ENCODE data around the gene GPC4. TPM values are rescaled to one million over a fixed set of nuclear protein-coding genes. Genes with fewer than 3 reads are reported as not detected.

GPC4 gene
- polyA plus RNA-seq, 4 donors = 1.3 to 15.3 (median 6.1) TPM

DNA sequence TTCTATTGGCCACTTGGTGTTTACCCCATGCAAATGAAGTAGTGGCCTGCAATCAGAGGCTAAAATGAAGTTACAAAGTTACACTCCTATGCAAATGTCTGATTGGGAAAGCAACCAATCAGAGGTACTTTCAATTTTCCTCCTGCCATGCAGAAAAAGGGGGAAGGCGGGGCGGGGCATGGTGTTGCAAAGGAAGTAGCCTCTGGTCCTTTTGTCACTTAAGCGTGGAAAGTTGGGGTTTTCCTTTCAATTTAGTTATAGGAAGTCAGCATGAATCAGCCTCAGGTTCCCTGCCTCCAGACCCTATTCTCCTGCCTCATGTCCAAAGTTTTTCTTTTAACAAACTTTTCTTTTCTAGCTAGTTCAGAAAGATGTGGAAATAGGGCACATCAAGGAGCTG lies 69.3 kb downstream of the GPC4 start:
- FAIRE-seq = no peak
- Histone ChIP-seq H3K4me3 (ENCODE audit: low read depth in 1 of 3, low read length in 3 of 3) (no peak overlapping the region), H3K36me3 (ENCODE audit: control insufficient read depth in 3 of 3, insufficient read depth in 2 of 3, low read depth in 1 of 3, low read length in 3 of 3) (no peaks in the 10 kb centered on the region), H3K9me3 (ENCODE audit: control insufficient read depth in 2 of 2, insufficient read depth in 1 of 2, low read depth in 1 of 2, low read length in 1 of 2) (no peaks in the 10 kb centered on the region), H3K27me3 (ENCODE audit: control insufficient read depth in 3 of 3, insufficient read depth in 3 of 3, low read length in 3 of 3) (no peaks in the 10 kb centered on the region), H3K4me1 (ENCODE audit: control insufficient read depth in 3 of 3, insufficient read depth in 2 of 3, low read depth in 1 of 3, low read length in 2 of 3) (no peaks in the 10 kb centered on the region), H3K27ac (ENCODE audit: low read depth in 1 of 3, low read length in 2 of 3) (no peak overlapping the region)
- WGBS, 3 donors = 71 to 96% (median 92%) methylated on average over 3 of the region's 3 CpGs
- no peak for DNase-seq

DNA sequence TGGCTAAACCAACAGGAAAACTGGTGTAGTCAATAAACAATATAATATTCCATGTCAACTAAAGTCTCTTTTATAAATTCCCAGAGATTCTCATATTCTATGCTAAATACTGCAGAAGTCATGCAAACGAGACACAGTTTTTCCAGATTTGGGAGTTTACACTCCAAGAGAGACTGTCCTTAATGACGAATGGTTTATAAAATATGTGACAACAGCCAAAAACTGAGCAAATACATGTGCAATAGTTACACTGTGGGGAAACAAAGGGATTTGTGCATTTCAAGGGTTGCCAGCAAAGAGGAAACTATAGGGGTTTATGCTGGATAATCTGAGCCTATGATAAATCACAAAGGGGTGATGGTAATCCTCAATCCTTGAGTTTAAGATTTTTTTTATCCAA lies 75.7 kb downstream of the GPC4 start:
- FAIRE-seq = no peak
- no peak overlapping the region for H3K27ac ChIP-seq (ENCODE audit: low read depth in 1 of 3, low read length in 2 of 3)
- no peak overlapping the region for H3K4me3 ChIP-seq (ENCODE audit: low read depth in 1 of 3, low read length in 3 of 3)
- 64 to 81% (median 74%) methylated on average over 2 of the region's 2 CpGs for WGBS, 3 donors
- no peaks in the 10 kb centered on the region for H3K9me3 ChIP-seq (ENCODE audit: control insufficient read depth in 2 of 2, insufficient read depth in 1 of 2, low read depth in 1 of 2, low read length in 1 of 2)
- no peaks in the 10 kb centered on the region for H3K27me3 ChIP-seq (ENCODE audit: control insufficient read depth in 3 of 3, insufficient read depth in 3 of 3, low read length in 3 of 3)
- H3K36me3 ChIP-seq (ENCODE audit: control insufficient read depth in 3 of 3, insufficient read depth in 2 of 3, low read depth in 1 of 3, low read length in 3 of 3) = no peaks in the 10 kb centered on the region
- no peak for DNase-seq
- no peaks in the 10 kb centered on the region for H3K4me1 ChIP-seq (ENCODE audit: control insufficient read depth in 3 of 3, insufficient read depth in 2 of 3, low read depth in 1 of 3, low read length in 2 of 3)

DNA sequence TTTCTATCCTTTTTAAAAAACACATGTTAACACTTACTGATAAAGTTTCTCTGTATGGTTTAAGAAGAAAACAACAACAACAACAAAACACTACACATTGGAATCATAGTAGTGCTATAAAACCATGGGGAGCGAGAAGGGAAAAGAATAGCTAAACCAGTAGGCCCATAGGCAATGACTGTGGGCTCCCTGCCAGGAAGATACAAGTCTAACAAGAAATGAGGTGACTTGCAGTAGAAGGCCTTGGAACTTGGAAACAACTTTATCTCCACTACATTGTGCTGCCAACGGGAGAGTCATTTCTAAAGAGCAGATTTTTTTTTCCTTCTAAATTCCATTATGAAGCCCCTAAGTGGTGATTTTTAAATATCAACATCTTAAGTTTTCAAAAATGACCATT lies 78.0 kb downstream of the GPC4 start:
- Histone ChIP-seq H3K4me1 (ENCODE audit: control insufficient read depth in 3 of 3, insufficient read depth in 2 of 3, low read depth in 1 of 3, low read length in 2 of 3) (no peaks in the 10 kb centered on the region), H3K27ac (ENCODE audit: low read depth in 1 of 3, low read length in 2 of 3) (no peak overlapping the region), H3K4me3 (ENCODE audit: low read depth in 1 of 3, low read length in 3 of 3) (no peak overlapping the region), H3K27me3 (ENCODE audit: control insufficient read depth in 3 of 3, insufficient read depth in 3 of 3, low read length in 3 of 3) (no peaks in the 10 kb centered on the region), H3K9me3 (ENCODE audit: control insufficient read depth in 2 of 2, insufficient read depth in 1 of 2, low read depth in 1 of 2, low read length in 1 of 2) (no peaks in the 10 kb centered on the region), H3K36me3 (ENCODE audit: control insufficient read depth in 3 of 3, insufficient read depth in 2 of 3, low read depth in 1 of 3, low read length in 3 of 3) (no peaks in the 10 kb centered on the region)
- WGBS, 3 donors = 5 to 46% (median 24%) methylated on average over 2 of the region's 2 CpGs
- DNase-seq (peak; percentile 42 to 72), FAIRE-seq (peak; percentile 82)

DNA sequence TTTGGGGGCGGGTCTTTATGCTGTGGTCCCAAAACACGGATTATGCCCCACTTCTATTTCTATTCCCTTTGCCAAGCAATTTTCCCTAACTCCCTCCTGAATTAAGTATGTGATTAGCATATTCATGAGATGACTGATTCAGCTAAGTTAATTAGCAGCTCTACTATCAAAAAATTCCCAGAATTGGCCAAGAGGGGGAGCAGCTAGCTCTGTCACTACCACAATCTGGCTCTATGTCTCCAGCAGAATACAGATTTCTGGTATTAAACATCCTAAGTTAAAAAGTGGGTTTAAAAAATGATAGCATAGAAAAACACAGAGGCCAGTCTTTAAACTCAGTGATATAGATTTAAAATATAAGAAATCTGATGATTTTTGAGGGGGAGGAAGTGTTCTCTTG lies 80.3 kb downstream of the GPC4 start:
- DNase-seq (peak; percentile 31 to 48), FAIRE-seq (no peak)
- Histone ChIP-seq H3K27me3 (ENCODE audit: control insufficient read depth in 3 of 3, insufficient read depth in 3 of 3, low read length in 3 of 3) (no peaks in the 10 kb centered on the region), H3K4me3 (ENCODE audit: low read depth in 1 of 3, low read length in 3 of 3) (no peak overlapping the region), H3K36me3 (ENCODE audit: control insufficient read depth in 3 of 3, insufficient read depth in 2 of 3, low read depth in 1 of 3, low read length in 3 of 3) (no peaks in the 10 kb centered on the region), H3K4me1 (ENCODE audit: control insufficient read depth in 3 of 3, insufficient read depth in 2 of 3, low read depth in 1 of 3, low read length in 2 of 3) (no peaks in the 10 kb centered on the region), H3K27ac (ENCODE audit: low read depth in 1 of 3, low read length in 2 of 3) (no peak overlapping the region), H3K9me3 (ENCODE audit: control insufficient read depth in 2 of 2, insufficient read depth in 1 of 2, low read depth in 1 of 2, low read length in 1 of 2) (no peaks in the 10 kb centered on the region)
- WGBS, 3 donors = 42 to 69% (median 56%) methylated on average over 2 of the region's 2 CpGs

DNA sequence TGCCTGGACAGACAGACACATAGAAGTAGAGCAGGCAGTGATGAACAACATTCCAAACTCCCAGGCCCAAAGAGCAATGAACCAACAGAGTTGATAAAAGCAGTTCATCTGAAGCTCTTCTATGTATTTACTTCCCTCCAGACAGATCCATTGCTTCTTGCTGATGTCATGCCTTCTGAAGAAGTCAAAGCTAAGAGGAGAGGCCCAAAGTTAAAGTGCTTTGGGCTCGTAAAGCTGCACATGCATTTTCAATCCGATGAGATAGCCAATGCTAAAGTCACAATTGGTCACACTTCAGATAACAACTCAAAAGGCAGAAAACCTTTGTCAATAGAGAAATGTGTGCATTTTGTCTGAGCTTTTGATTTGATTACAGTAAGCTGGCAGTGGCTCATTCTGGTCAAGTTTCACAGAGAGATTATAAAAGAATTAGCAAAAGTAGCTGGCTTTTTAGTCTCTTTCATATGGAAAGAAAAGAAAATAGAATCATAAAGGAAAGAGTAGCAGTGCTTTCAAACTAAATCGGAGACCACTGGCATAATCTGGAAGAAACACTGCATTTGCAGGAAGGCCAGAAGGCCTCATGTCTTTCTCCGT lies 82.0 kb downstream of the GPC4 start:
- FAIRE-seq (no peak), DNase-seq (no peak)
- Histone ChIP-seq H3K9me3 (ENCODE audit: control insufficient read depth in 2 of 2, insufficient read depth in 1 of 2, low read depth in 1 of 2, low read length in 1 of 2) (no peaks in the 10 kb centered on the region), H3K4me3 (ENCODE audit: low read depth in 1 of 3, low read length in 3 of 3) (no peak overlapping the region), H3K4me1 (ENCODE audit: control insufficient read depth in 3 of 3, insufficient read depth in 2 of 3, low read depth in 1 of 3, low read length in 2 of 3) (no peaks in the 10 kb centered on the region), H3K27me3 (ENCODE audit: control insufficient read depth in 3 of 3, insufficient read depth in 3 of 3, low read length in 3 of 3) (no peaks in the 10 kb centered on the region), H3K36me3 (ENCODE audit: control insufficient read depth in 3 of 3, insufficient read depth in 2 of 3, low read depth in 1 of 3, low read length in 3 of 3) (no peaks in the 10 kb centered on the region), H3K27ac (ENCODE audit: low read depth in 1 of 3, low read length in 2 of 3) (no peak overlapping the region)
- 72 to 77% (median 76%) methylated on average over 4 of the region's 4 CpGs for WGBS, 3 donors

DNA sequence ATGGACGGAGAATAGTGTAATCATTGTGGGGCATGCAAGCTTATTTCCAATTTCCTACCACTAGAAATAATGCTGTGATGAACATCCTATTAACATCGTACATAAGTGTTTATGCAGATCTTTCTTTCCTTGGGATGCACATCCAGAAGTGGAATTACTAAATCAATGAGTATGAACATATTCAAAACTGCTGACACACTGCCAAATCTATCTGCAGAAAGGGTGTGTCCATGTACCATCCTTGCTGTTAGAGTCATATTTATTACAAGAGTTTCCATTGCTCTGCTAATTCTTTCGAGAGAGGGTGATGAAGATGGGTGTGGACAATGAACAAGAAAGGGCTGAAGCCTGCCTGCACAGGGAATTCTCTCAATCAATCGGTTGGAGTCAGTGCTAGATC lies 82.6 kb downstream of the GPC4 start:
- FAIRE-seq (no peak), DNase-seq (no peak)
- Histone ChIP-seq H3K27me3 (ENCODE audit: control insufficient read depth in 3 of 3, insufficient read depth in 3 of 3, low read length in 3 of 3) (no peaks in the 10 kb centered on the region), H3K9me3 (ENCODE audit: control insufficient read depth in 2 of 2, insufficient read depth in 1 of 2, low read depth in 1 of 2, low read length in 1 of 2) (no peaks in the 10 kb centered on the region), H3K27ac (ENCODE audit: low read depth in 1 of 3, low read length in 2 of 3) (no peak overlapping the region), H3K4me3 (ENCODE audit: low read depth in 1 of 3, low read length in 3 of 3) (no peak overlapping the region), H3K36me3 (ENCODE audit: control insufficient read depth in 3 of 3, insufficient read depth in 2 of 3, low read depth in 1 of 3, low read length in 3 of 3) (no peaks in the 10 kb centered on the region), H3K4me1 (ENCODE audit: control insufficient read depth in 3 of 3, insufficient read depth in 2 of 3, low read depth in 1 of 3, low read length in 2 of 3) (no peaks in the 10 kb centered on the region)
- 70 to 82% (median 74%) methylated on average over 4 of the region's 4 CpGs for WGBS, 3 donors

DNA sequence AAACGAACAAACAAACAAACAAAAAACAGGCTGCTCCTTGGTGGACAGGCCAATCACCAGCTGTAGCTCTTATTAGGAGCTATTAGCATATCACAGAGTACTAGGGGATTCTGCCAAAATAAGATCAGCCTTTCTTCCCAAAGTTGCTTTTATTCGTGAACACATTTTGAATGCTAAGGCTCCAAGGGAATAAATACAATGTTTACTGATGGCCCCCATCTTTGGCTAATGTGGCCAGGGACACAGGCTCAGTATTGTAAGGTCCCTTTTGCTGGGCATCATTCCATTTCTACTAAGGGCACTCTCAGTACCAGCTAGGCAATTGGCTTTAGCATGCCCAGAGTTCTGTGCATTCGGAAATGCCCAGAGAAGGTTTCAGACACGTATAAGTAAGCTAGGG lies 84.3 kb downstream of the GPC4 start:
- Histone ChIP-seq H3K4me3 (ENCODE audit: low read depth in 1 of 3, low read length in 3 of 3) (no peak overlapping the region), H3K4me1 (ENCODE audit: control insufficient read depth in 3 of 3, insufficient read depth in 2 of 3, low read depth in 1 of 3, low read length in 2 of 3) (no peaks in the 10 kb centered on the region), H3K9me3 (ENCODE audit: control insufficient read depth in 2 of 2, insufficient read depth in 1 of 2, low read depth in 1 of 2, low read length in 1 of 2) (no peaks in the 10 kb centered on the region), H3K27me3 (ENCODE audit: control insufficient read depth in 3 of 3, insufficient read depth in 3 of 3, low read length in 3 of 3) (no peaks in the 10 kb centered on the region), H3K27ac (ENCODE audit: low read depth in 1 of 3, low read length in 2 of 3) (no peak overlapping the region), H3K36me3 (ENCODE audit: control insufficient read depth in 3 of 3, insufficient read depth in 2 of 3, low read depth in 1 of 3, low read length in 3 of 3) (no peaks in the 10 kb centered on the region)
- no peak for DNase-seq
- no peak for FAIRE-seq
- 75 to 97% (median 86%) methylated on average over 3 to 4 of the region's 4 CpGs for WGBS, 3 donors

DNA sequence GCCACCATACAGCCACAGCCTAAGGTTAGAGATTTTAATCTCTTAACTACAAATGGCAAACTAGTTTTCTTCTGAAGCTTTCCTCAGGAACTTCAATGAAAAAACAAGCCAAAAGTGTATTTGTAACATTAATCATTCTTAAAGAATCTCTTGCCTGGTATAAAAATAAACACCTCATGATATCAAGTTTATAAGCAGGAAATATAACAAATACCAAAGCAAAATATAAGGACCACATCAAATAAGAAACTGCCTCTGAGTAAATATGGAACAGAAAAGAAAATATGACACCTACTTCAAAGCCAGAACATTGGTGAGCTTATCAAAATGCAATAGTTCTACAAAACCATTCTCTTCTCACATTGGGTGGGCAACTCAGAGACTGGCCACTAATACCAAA lies 89.9 kb downstream of the GPC4 start:
- DNase-seq (no peak), FAIRE-seq (no peak)
- Histone ChIP-seq H3K9me3 (ENCODE audit: control insufficient read depth in 2 of 2, insufficient read depth in 1 of 2, low read depth in 1 of 2, low read length in 1 of 2) (no peaks in the 10 kb centered on the region), H3K36me3 (ENCODE audit: control insufficient read depth in 3 of 3, insufficient read depth in 2 of 3, low read depth in 1 of 3, low read length in 3 of 3) (no peaks in the 10 kb centered on the region), H3K27me3 (ENCODE audit: control insufficient read depth in 3 of 3, insufficient read depth in 3 of 3, low read length in 3 of 3) (no peaks in the 10 kb centered on the region), H3K4me3 (ENCODE audit: low read depth in 1 of 3, low read length in 3 of 3) (no peak overlapping the region), H3K4me1 (ENCODE audit: control insufficient read depth in 3 of 3, insufficient read depth in 2 of 3, low read depth in 1 of 3, low read length in 2 of 3) (no peaks in the 10 kb centered on the region), H3K27ac (ENCODE audit: low read depth in 1 of 3, low read length in 2 of 3) (no peak overlapping the region)

DNA sequence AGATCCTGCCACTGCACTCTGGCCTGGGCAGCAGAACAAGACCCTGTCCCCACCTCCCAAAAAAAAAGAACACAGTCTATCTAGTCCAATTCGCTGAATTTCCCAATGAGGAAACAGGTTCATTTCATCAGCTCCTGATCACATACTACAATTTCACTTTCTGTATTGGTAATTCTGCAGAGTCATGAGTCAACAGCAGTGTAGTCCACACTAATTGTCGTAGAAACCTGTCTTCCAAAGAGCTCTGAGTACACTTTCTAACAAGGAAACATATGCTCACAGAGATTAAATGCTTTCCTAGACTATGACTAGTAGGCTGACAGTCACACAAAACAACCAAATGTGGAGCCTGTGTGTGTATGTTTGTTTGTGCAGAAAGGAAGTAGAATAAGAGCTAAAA lies 91.9 kb downstream of the GPC4 start:
- no peaks in the 10 kb centered on the region for H3K9me3 ChIP-seq (ENCODE audit: control insufficient read depth in 2 of 2, insufficient read depth in 1 of 2, low read depth in 1 of 2, low read length in 1 of 2)
- no peak overlapping the region for H3K4me3 ChIP-seq (ENCODE audit: low read depth in 1 of 3, low read length in 3 of 3)
- 11 to 37% (median 19%) methylated on average over 2 of the region's 2 CpGs for WGBS, 3 donors
- DNase-seq (peak; percentile 35 to 62), FAIRE-seq (peak; percentile 49)
- no peaks in the 10 kb centered on the region for H3K27me3 ChIP-seq (ENCODE audit: control insufficient read depth in 3 of 3, insufficient read depth in 3 of 3, low read length in 3 of 3)
- no peak overlapping the region for H3K27ac ChIP-seq (ENCODE audit: low read depth in 1 of 3, low read length in 2 of 3)
- no peaks in the 10 kb centered on the region for H3K36me3 ChIP-seq (ENCODE audit: control insufficient read depth in 3 of 3, insufficient read depth in 2 of 3, low read depth in 1 of 3, low read length in 3 of 3)
- no peaks in the 10 kb centered on the region for H3K4me1 ChIP-seq (ENCODE audit: control insufficient read depth in 3 of 3, insufficient read depth in 2 of 3, low read depth in 1 of 3, low read length in 2 of 3)

All from small intestine (tissue), 7 donors.